ENCODE data around the gene GAS2L1.

The GAS2L1 gene

DNA sequence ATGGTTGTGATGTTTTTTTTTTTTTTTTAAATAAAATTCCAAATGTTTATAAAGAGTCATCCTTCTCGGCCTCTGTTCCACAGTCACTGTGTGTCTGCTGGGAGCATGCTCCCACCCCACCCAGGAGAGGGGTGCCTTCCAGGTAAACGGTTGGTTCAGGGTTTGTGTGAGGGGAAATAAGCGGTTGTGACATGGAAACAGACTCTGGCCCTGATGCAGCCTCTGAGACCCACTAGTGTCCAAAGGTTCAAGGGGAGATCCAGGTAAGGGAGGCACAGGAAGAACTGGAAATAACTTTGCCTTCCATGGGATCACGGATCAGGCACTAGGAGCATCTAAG is 6.0 kb upstream of the GAS2L1 start:
- TF ChIP-seq POLR2AphosphoS5 (IDR thresholded peaks at IDR 0.05; ENCODE audit: low read depth, low read length) (peak; percentile 72; the same call in 1 of the 2 replicates), FOXP2 (optimal IDR thresholded peaks at IDR 0.05; ENCODE audit: borderline replicate concordance, extremely low read depth, extremely low read length, insufficient read depth) (no peak)

DNA sequence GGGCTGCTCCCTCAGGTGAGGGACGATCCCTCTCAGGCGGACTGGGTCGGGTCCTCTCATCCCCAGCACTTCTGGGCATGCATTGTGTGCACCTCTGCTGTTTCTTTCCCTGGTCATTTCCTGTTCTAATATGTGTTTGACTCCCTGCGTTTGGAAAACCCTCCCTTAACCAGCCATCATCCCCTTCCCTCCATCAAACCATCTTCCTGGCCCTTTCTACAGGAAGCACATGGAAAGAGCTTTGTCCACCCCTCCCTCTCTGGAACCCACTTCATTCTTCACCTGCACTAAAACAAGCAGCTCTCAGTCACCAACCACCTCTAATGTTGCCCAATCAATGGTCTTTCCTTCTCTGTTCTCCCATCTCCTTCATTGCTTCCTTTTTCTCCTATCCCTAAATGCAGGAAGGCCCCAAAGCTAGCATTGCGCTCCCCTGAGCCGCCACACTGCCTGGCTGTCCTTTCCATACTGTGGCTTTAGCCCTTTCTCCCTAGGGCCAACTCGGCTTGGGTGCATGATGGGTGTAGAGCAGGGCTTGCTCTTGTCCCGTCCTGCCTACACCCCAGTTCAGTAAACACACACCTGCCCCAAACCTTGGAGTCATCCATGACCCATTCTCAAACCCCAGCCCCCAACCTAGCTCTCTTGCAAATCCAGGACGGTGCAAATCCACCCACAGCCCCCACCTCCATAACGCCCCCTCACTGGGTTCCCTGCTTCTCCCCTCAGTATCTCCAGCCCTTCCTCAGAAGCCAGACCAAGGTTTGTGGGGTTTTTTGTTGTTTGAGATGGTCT is 5.4 kb upstream of the GAS2L1 start:
- TF ChIP-seq SIN3A (IDR thresholded peaks at IDR 0.05; ENCODE audit: borderline replicate concordance, insufficient read depth, low read length): no peak; the same call in 1 of the 2 replicates
- TF ChIP-seq, protein P1, sequence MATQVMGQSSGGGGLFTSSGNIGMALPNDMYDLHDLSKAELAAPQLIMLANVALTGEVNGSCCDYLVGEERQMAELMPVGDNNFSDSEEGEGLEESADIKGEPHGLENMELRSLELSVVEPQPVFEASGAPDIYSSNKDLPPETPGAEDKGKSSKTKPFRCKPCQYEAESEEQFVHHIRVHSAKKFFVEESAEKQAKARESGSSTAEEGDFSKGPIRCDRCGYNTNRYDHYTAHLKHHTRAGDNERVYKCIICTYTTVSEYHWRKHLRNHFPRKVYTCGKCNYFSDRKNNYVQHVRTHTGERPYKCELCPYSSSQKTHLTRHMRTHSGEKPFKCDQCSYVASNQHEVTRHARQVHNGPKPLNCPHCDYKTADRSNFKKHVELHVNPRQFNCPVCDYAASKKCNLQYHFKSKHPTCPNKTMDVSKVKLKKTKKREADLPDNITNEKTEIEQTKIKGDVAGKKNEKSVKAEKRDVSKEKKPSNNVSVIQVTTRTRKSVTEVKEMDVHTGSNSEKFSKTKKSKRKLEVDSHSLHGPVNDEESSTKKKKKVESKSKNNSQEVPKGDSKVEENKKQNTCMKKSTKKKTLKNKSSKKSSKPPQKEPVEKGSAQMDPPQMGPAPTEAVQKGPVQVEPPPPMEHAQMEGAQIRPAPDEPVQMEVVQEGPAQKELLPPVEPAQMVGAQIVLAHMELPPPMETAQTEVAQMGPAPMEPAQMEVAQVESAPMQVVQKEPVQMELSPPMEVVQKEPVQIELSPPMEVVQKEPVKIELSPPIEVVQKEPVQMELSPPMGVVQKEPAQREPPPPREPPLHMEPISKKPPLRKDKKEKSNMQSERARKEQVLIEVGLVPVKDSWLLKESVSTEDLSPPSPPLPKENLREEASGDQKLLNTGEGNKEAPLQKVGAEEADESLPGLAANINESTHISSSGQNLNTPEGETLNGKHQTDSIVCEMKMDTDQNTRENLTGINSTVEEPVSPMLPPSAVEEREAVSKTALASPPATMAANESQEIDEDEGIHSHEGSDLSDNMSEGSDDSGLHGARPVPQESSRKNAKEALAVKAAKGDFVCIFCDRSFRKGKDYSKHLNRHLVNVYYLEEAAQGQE (IDR thresholded peaks at IDR 0.05; ENCODE audit: insufficient read depth in 1 of 2, low read depth in 2 of 2, low read length in 2 of 2): no peak
- no peak for TF ChIP-seq TAF1 (IDR thresholded peaks at IDR 0.05; ENCODE audit: borderline replicate concordance, insufficient read depth, low read length)
- no peak for TF ChIP-seq FOXP2 (optimal IDR thresholded peaks at IDR 0.05; ENCODE audit: borderline replicate concordance, extremely low read depth, extremely low read length, insufficient read depth)
- peak; percentile 69; the same call in 1 of the 2 replicates for TF ChIP-seq POLR2AphosphoS5 (IDR thresholded peaks at IDR 0.05; ENCODE audit: low read depth, low read length)

DNA sequence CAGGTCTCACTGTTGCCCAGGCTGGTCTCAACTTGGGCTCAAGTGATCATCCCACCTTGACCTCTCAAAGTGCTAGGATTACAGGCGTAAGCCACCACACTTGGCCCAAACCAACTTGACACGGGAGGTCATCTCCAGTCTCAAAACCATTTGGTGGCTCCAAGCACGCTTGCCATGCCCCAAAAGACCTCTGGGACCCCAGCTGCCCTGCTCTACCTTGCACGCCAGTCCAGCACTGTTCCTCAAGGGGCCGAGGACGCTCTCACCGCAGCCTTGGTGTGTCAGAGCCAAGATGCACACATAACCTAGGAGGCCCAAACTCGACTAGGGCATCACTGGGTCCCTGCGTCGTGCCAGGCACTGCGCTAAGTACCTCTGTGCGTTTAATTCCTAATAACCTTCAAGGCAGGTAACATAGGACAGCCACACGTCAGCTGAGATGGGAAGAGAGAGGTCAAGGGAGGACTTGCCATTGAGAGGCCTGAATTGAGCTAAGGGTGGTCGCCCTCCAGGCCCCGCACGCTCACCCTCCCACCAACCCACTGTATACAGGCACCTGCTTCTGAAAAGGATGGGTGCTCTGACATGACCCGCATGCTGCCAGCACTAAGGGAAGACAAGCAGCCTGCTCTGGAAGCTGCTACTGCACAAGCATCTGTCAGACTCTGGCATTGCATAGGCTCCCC is 4.6 kb upstream of the GAS2L1 start:
- TF ChIP-seq, protein P1 (IDR thresholded peaks at IDR 0.05; ENCODE audit: insufficient read depth in 1 of 2, low read depth in 2 of 2, low read length in 2 of 2): no peak
- TF ChIP-seq SIN3A (IDR thresholded peaks at IDR 0.05; ENCODE audit: borderline replicate concordance, insufficient read depth, low read length) (no peak), TAF1 (IDR thresholded peaks at IDR 0.05; ENCODE audit: borderline replicate concordance, insufficient read depth, low read length) (no peak), POLR2AphosphoS5 (IDR thresholded peaks at IDR 0.05; ENCODE audit: low read depth, low read length) (no peak), FOXP2 (optimal IDR thresholded peaks at IDR 0.05; ENCODE audit: borderline replicate concordance, extremely low read depth, extremely low read length, insufficient read depth) (no peak)

DNA sequence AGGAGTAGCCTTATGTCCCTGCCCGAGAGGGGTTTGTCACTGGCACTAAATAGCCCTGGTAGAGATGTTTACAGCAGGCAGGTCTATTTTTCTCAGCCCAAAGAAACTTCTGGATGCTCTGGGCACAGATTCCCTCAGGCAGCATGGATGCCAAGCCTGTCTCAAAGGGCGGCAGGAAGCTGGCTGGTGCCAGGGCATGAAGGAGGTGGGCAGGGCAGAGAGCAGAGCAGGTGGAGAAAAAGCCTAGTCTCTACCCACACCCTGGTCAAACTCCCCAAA is 4.1 kb upstream of the GAS2L1 start:
- TF ChIP-seq, protein P1 (IDR thresholded peaks at IDR 0.05; ENCODE audit: insufficient read depth in 1 of 2, low read depth in 2 of 2, low read length in 2 of 2): no peak
- TF ChIP-seq TAF1 (IDR thresholded peaks at IDR 0.05; ENCODE audit: borderline replicate concordance, insufficient read depth, low read length): no peak
- no peak for TF ChIP-seq FOXP2 (optimal IDR thresholded peaks at IDR 0.05; ENCODE audit: borderline replicate concordance, extremely low read depth, extremely low read length, insufficient read depth)
- TF ChIP-seq SIN3A (IDR thresholded peaks at IDR 0.05; ENCODE audit: borderline replicate concordance, insufficient read depth, low read length): no peak
- TF ChIP-seq POLR2AphosphoS5 (IDR thresholded peaks at IDR 0.05; ENCODE audit: low read depth, low read length): no peak

DNA sequence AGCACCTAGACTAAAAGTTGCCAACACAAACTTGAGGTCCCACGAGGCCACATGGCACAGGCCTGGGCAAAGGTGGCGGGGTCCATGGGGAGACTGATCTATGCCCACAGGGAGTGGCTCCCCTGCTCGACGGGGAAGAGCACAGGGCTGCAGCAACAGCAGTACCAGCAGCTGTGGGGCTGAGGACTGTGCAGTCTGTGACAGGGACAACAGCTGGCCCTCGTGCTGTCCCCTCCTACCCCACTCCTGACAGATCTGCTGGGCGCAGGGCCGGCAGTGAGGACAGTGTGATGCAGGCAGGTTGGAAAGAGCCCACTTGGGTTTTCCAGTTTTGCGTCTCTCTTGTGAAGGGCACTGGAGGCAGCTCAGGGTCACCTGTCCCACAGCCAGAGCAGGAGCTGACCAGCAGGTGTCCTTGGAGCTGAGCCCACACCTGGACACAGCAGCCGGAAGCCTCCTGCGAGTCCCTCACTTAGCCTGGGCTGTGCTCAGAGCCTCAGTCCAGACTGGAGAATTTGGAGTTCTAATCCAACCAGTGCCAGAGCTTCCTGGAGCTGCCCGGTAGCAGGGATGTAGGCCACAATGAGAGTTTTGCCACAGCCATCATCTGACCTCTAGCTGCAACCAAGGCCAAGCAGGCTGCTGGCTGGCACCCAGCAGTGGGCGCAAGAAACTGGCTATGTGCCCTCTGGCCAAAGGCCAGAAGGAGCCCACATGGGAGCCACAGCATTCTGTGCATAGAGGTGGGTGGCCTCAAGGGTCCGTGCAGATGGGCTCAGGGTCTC is 3.6 kb upstream of the GAS2L1 start:
- TF ChIP-seq POLR2AphosphoS5 (IDR thresholded peaks at IDR 0.05; ENCODE audit: low read depth, low read length) (no peak), FOXP2 (optimal IDR thresholded peaks at IDR 0.05; ENCODE audit: borderline replicate concordance, extremely low read depth, extremely low read length, insufficient read depth) (no peak), SIN3A (IDR thresholded peaks at IDR 0.05; ENCODE audit: borderline replicate concordance, insufficient read depth, low read length) (no peak), TAF1 (IDR thresholded peaks at IDR 0.05; ENCODE audit: borderline replicate concordance, insufficient read depth, low read length) (no peak)
- TF ChIP-seq, protein P1 (IDR thresholded peaks at IDR 0.05; ENCODE audit: insufficient read depth in 1 of 2, low read depth in 2 of 2, low read length in 2 of 2): no peak
